ENCODE measurements around the gene CFD.
A peak's percentile ranks its signal among the peaks of the same experiment; 100 is the strongest.
"Not testable (repeated sequence)": the region's sequence is repeated elsewhere in the genome, so short reads cannot be mapped to it uniquely, and the experiment has no call there.

The CFD gene

GRCh38 chr19:858868-859843 is at the start of gene CFD:
Gene CFD (plus strand): TSS chr19:859664. CDS start chr19:859690, 26 bp downstream.
- DNase-seq: peak; percentile 53

- DNase-seq: no peak
These were observed 49.2 kb upstream of the CFD start for GRCh38 chr19:810077-810855.

- DNase-seq: no peak
These were observed 48.5 kb upstream of the CFD start for GRCh38 chr19:810883-811489.

GRCh38 chr19:811506-812048 is 47.9 kb upstream of the CFD start:
- no peak for DNase-seq

GRCh38 chr19:812049-812746 is 47.3 kb upstream of the CFD start:
- no peak for DNase-seq

- no peak for DNase-seq
These were observed 46.7 kb upstream of the CFD start for GRCh38 chr19:812747-813218.

- DNase-seq: no peak
These were observed 46.0 kb upstream of the CFD start for GRCh38 chr19:813219-814151.

GRCh38 chr19:814152-815078 is 45.0 kb upstream of the CFD start:
- DNase-seq: no peak

GRCh38 chr19:815079-815774 is 44.2 kb upstream of the CFD start:
- DNase-seq: no peak

- no peak for DNase-seq
These were observed 43.5 kb upstream of the CFD start for GRCh38 chr19:815775-816499.

- no peak for DNase-seq
These were observed 43.0 kb upstream of the CFD start for GRCh38 chr19:816500-816857.

- not testable (repeated sequence) for DNase-seq
These were observed 39.3 kb upstream of the CFD start for GRCh38 chr19:820212-820611.

GRCh38 chr19:821231-821824 is 38.1 kb upstream of the CFD start:
- no peak for DNase-seq

GRCh38 chr19:821825-822503 is 37.5 kb upstream of the CFD start, which contains the start of gene PLPPR3:
Gene PLPPR3 (minus strand): TSS chr19:821955. CDS start chr19:821559, 396 bp downstream.
- DNase-seq: no peak

GRCh38 chr19:823565-824121 is 35.8 kb upstream of the CFD start:
- no peak for DNase-seq

GRCh38 chr19:824885-825284 is 34.6 kb upstream of the CFD start:
- no peak for DNase-seq
